Testis (tissue), 3 donors: Measurements from ENCODE around the gene TRPC4AP. TPM values are rescaled to one million over a fixed set of nuclear protein-coding genes. Genes with fewer than 3 reads are reported as not detected.

ENCODE experiments used
- DNase-seq: peaks from one replicate; pipeline ENCODE4 v3.0.0-alpha.2; 2019
- H3K27ac ChIP-seq, 2 donors: fragments of 200-600 bp; sonication (generic); one replicate each; pipeline ENCODE4 v1.5.1; 2019
- H3K27me3 ChIP-seq: fragments of 200-600 bp; sonication (generic); one replicate; pipeline ENCODE4 v1.5.1; 2019
- H3K36me3 ChIP-seq: fragments of 200-600 bp; sonication (generic); one replicate; pipeline ENCODE4 v1.5.1; 2017; ENCODE audit warnings: low read depth; ENCODE audit errors: missing control alignments
- H3K4me1 ChIP-seq: fragments of 200-600 bp; sonication (generic); one replicate; pipeline ENCODE4 v1.5.1; 2019
- H3K4me3 ChIP-seq, 2 donors: fragments of 200-600 bp; sonication (generic); one replicate each; pipeline ENCODE4 v1.5.1; 2017 to 2019
- H3K9me3 ChIP-seq: fragments of 200-600 bp; sonication (generic); one replicate; pipeline ENCODE4 v1.5.1; 2017
- POLR2A ChIP-seq: fragments of 450-650 bp; IDR thresholded peaks from one replicate; pipeline ENCODE4 v1.6.1; 2017; ENCODE audit warnings: antibody characterized with exemption, mild to moderate bottlenecking, moderate library complexity
- WGBS, 2 donors: methylation state at CpG; one replicate each; pipeline ENCODE4 v1.1.5; 2018; 5-methylcytosine and 5-hydroxymethylcytosine counted together
- intact Hi-C: fragments of 100-400 bp; cut with DNase I; formaldehyde crosslinking; loops from one replicate; pipeline ENCODE4 v1.15.1; 2023; ENCODE audit warnings: low total_unique reads
- polyA plus RNA-seq: library from polyadenylated mRNA; stranded (reverse); fragments of 350-450 nt; fragmentation: Illumina TruSeq; extraction: RNeasy Lipid Tissue Mini Kit (QIAGEN cat#74804); gene quantifications from one replicate; pipeline ENCODE4 v1.2.3, GENCODE V29; 2014; ENCODE audit warnings: low read depth, low replicate concordance; ENCODE audit not compliant: insufficient read depth
- total RNA-seq, 2 donors: library from RNA; depleted of rRNA; stranded (reverse); fragments of >200 nt; gene quantifications; one replicate each; pipeline ENCODE4 v1.2.3, GENCODE V29; 2016
- TF ChIP-seq, protein P1 (sequence below), 3 experiments: fragments of 450-650 bp in 2 of 3; fragments of 200-600 bp in 1 of 3; sonication (generic) in 1 of 3; IDR thresholded peaks; one replicate each; pipeline ENCODE4 v1.5.1; 2016 to 2019; ENCODE audit warnings: antibody characterized with exemption in 3 of 3, mild to moderate bottlenecking in 2 of 3, moderate library complexity in 1 of 3

TRPC4AP gene
- total and polyA plus RNA-seq, 3 donors from 2014 or later: 68.8 to 78.4 (median 76.6) TPM

- Histone ChIP-seq H3K4me3 (no peak overlapping the region), H3K27ac (no peak overlapping the region), H3K4me1 (no peaks in the 10 kb centered on the region), H3K27me3 (no peaks in the 10 kb centered on the region), H3K36me3 (no peaks in the 10 kb centered on the region), H3K9me3 (no peaks in the 10 kb centered on the region)
- intact Hi-C loops: no loop called here
- no peak for TF ChIP-seq POLR2A
- TF ChIP-seq, protein P1, sequence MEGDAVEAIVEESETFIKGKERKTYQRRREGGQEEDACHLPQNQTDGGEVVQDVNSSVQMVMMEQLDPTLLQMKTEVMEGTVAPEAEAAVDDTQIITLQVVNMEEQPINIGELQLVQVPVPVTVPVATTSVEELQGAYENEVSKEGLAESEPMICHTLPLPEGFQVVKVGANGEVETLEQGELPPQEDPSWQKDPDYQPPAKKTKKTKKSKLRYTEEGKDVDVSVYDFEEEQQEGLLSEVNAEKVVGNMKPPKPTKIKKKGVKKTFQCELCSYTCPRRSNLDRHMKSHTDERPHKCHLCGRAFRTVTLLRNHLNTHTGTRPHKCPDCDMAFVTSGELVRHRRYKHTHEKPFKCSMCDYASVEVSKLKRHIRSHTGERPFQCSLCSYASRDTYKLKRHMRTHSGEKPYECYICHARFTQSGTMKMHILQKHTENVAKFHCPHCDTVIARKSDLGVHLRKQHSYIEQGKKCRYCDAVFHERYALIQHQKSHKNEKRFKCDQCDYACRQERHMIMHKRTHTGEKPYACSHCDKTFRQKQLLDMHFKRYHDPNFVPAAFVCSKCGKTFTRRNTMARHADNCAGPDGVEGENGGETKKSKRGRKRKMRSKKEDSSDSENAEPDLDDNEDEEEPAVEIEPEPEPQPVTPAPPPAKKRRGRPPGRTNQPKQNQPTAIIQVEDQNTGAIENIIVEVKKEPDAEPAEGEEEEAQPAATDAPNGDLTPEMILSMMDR (IDR thresholded peaks at IDR 0.05): no peak
- WGBS, 2 donors: 84 to 90% methylated on average over 1 of the region's 1 CpG
- DNase-seq: no peak
These were observed 14.3 kb upstream of the TRPC4AP start for GRCh38 chr20:35106827-35107380.

DNA sequence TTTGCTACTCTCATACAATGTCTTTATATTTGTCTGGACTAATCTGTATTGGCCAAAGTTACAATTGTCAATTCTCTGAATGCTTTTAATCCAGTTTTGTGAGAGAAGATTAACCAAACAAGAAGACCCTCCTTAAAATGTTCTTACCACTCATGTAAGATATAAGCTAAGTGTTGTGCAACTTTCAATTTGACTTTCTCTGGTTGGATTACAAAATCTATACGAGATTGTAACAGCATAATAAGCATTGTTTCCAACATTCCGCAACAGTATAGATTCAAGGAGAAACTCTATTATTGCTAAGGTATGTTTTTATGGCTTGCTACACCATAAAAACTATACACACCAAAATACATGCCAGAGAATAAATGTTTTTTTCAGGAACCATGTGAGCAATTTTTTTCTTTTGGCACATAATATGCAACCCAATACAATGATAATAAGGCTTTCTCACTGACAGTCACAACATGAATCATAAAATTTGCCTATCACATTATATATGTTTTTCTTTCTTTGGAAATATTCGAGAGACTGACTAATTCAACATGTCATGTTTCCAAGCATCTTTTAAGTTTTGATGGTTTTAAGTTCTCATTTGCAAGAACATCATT is 12.2 kb upstream of the TRPC4AP start:
- DNase-seq: no peak
- 81 to 84% methylated on average over 3 of the region's 3 CpGs for WGBS, 2 donors
- Histone ChIP-seq H3K27me3 (no peaks in the 10 kb centered on the region), H3K4me1 (no peaks in the 10 kb centered on the region), H3K27ac (no peak overlapping the region), H3K4me3 (no peak overlapping the region), H3K9me3 (no peaks in the 10 kb centered on the region), H3K36me3 (no peaks in the 10 kb centered on the region)
- intact Hi-C loops: no loop called here
- TF ChIP-seq, protein P1 (IDR thresholded peaks at IDR 0.05): no peak
- no peak for TF ChIP-seq POLR2A

DNA sequence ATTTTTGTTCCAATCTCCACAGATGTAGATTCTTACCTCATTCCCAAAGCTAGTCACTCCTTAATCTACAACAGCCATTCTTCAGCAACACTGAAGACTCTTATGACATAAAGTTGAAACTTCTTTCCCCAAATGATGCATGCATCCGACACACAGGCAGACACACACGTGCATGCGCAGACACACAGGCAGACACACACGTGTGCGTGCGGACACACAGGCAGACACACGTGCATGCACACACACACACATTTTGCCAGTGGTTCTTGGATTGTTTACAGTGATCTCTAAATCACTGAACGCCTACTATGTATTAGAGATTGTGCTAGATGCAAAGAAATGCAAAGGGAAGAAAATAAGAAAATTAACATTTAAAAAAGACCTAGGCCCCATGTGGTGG is 9.0 kb upstream of the TRPC4AP start:
- Histone ChIP-seq H3K27ac (no peak overlapping the region), H3K4me3 (no peak overlapping the region), H3K27me3 (no peaks in the 10 kb centered on the region), H3K9me3 (no peaks in the 10 kb centered on the region), H3K36me3 (no peaks in the 10 kb centered on the region), H3K4me1 (no peaks in the 10 kb centered on the region)
- intact Hi-C loops: no loop called here
- DNase-seq: no peak
- 95% methylated on average over 8 of the region's 8 CpGs for WGBS, 2 donors
- no peak for TF ChIP-seq POLR2A
- TF ChIP-seq, protein P1 (IDR thresholded peaks at IDR 0.05): no peak

DNA sequence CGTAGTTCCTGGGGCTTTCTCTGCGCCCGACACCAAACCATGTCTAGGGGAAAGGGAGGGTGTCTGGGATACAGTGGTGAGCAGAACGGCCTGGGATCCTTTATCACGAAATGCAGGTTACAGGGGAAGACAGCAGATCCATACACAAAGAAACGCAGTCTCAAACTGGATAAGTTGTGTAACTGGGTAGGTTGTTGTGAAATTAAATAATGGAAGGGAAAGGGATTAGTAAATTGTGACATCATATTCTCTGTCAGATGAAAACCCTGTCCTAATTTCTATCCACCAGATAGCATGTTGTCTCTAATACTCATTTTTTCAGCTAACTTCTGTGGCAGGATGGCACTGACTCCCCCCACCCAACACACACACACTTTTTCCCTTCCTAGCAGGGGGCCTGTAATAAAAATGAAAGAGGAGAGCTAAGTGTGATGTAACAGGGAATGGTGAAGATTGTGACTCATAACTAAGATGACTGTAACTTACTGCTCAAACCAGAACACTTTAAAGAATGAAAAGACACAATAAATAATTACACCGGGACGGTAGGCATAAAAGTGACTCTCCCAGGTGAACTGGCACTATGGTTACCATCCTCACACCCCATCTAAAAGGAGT is 769 bp upstream of the TRPC4AP start:
- Histone ChIP-seq H3K9me3 (no peaks in the 10 kb centered on the region), H3K36me3 (no peaks in the 10 kb centered on the region), H3K4me1 (peaks cover 10% of the 10 kb centered on the region), H3K4me3 (peak overlapping the region; percentile 83 to 91), H3K27me3 (no peaks in the 10 kb centered on the region), H3K27ac (peak overlapping the region; percentile 90 to 94)
- intact Hi-C loops: loop anchor here (5.0 kb wide), 1 partner anchor 221 kb away; the partner anchor contains the start of gene GGT7
- no peak for DNase-seq
- WGBS, 2 donors: 57 to 69% methylated on average over 8 of the region's 8 CpGs
- no peak for TF ChIP-seq POLR2A
- TF ChIP-seq, protein P1 (IDR thresholded peaks at IDR 0.05): no peak
